Vagina (tissue), 2 donors: ENCODE measurements around the gene ZDHHC21. TPM values are rescaled to one million over a fixed set of nuclear protein-coding genes. Genes with fewer than 3 reads are reported as not detected.

Experiments used
- DNase-seq, 2 donors: peaks; one replicate each; pipeline ENCODE4 v3.0.0-alpha.2; 2017; ENCODE audit errors: extremely low spot score in 2 of 2
- H3K27ac ChIP-seq: fragments of 200-600 bp; sonication (generic); one replicate; pipeline ENCODE4 v1.5.1; 2019
- H3K27me3 ChIP-seq: fragments of 200-600 bp; sonication (generic); one replicate; pipeline ENCODE4 v1.5.1; 2019
- H3K36me3 ChIP-seq, 2 donors: fragments of 200-600 bp; sonication (generic); one replicate each; pipeline ENCODE4 v1.5.1; 2017 to 2019
- H3K4me1 ChIP-seq: fragments of 200-600 bp; sonication (generic); one replicate; pipeline ENCODE4 v1.5.1; 2019
- H3K4me3 ChIP-seq, 2 donors: fragments of 200-600 bp; sonication (generic); 1 replicate in 1 of 2; 2 replicates in 1 of 2; pipeline ENCODE4 v1.5.1; 2016 to 2019
- H3K9me3 ChIP-seq: fragments of 200-600 bp; sonication (generic); one replicate; pipeline ENCODE4 v1.5.1; 2019
- POLR2A ChIP-seq, 2 donors: fragments of 450-650 bp; IDR thresholded peaks; one replicate each; pipeline ENCODE4 v1.6.1; 2017; ENCODE audit warnings: antibody characterized with exemption in 2 of 2, mild to moderate bottlenecking in 2 of 2, moderate library complexity in 2 of 2
- POLR2AphosphoS5 ChIP-seq, 2 donors: sonication (generic); formaldehyde crosslinking; IDR thresholded peaks; one replicate each; pipeline ENCODE4 v1.9.0; 2017; ENCODE audit warnings: antibody characterized with exemption in 2 of 2, mild to moderate bottlenecking in 2 of 2, low read depth in 1 of 2; ENCODE audit not compliant: insufficient read depth in 1 of 2
- intact Hi-C: fragments of 100-400 bp; cut with DNase I; formaldehyde crosslinking; loops from one replicate; pipeline ENCODE4 v1.15.1; 2023
- total RNA-seq: library from RNA; depleted of rRNA; stranded (reverse); fragments of >200 nt; gene quantifications from one replicate; pipeline ENCODE4 v1.2.3, GENCODE V29; 2016
- TF ChIP-seq, protein P1 (sequence below), 3 experiments: fragments of 450-650 bp in 2 of 3; fragments of 200-600 bp in 1 of 3; sonication (generic) in 1 of 3; IDR thresholded peaks; one replicate each; pipeline ENCODE4 v1.5.1; 2017 to 2019; ENCODE audit warnings: antibody characterized with exemption in 3 of 3, mild to moderate bottlenecking in 2 of 3, moderate library complexity in 2 of 3

ZDHHC21 gene
- total RNA-seq, 1 donor from 2014 or later, result 10.3 TPM

DNA sequence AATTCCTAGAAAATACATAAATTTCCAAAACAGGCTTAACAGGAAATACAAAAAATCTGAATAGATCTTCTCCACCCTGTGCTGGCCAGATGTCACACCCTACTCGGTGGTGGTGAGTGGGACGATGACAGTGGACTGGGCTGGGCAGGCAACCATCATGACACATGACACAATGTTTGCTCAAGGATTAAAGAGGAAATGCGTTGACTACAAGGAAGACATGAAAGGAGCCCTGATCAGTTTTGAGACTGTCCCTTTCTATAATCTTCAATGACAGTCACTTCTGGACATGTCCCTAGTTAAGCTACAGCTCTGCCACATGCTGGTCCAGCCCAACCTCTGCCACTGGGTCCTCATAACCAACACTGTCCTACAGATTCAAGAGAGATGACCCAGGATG is 99.8 kb downstream of the ZDHHC21 start:
- H3K4me1 ChIP-seq, result no peaks in the 10 kb centered on the region
- intact Hi-C loops, result no loop called here
- no peak overlapping the region for H3K27ac ChIP-seq
- H3K27me3 ChIP-seq, result no peaks in the 10 kb centered on the region
- no peak for DNase-seq
- peaks cover 0 to 7% of the 10 kb centered on the region in 2 donors for H3K36me3 ChIP-seq
- no peak for TF ChIP-seq POLR2AphosphoS5 (IDR thresholded peaks at IDR 0.05; ENCODE audit: insufficient read depth in 1 of 2, low read depth in 1 of 2)
- TF ChIP-seq POLR2A (IDR thresholded peaks at IDR 0.05), result no peak
- TF ChIP-seq, protein P1, sequence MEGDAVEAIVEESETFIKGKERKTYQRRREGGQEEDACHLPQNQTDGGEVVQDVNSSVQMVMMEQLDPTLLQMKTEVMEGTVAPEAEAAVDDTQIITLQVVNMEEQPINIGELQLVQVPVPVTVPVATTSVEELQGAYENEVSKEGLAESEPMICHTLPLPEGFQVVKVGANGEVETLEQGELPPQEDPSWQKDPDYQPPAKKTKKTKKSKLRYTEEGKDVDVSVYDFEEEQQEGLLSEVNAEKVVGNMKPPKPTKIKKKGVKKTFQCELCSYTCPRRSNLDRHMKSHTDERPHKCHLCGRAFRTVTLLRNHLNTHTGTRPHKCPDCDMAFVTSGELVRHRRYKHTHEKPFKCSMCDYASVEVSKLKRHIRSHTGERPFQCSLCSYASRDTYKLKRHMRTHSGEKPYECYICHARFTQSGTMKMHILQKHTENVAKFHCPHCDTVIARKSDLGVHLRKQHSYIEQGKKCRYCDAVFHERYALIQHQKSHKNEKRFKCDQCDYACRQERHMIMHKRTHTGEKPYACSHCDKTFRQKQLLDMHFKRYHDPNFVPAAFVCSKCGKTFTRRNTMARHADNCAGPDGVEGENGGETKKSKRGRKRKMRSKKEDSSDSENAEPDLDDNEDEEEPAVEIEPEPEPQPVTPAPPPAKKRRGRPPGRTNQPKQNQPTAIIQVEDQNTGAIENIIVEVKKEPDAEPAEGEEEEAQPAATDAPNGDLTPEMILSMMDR (IDR thresholded peaks at IDR 0.05), result no peak
- H3K4me3 ChIP-seq, result no peak overlapping the region
- no peaks in the 10 kb centered on the region for H3K9me3 ChIP-seq

DNA sequence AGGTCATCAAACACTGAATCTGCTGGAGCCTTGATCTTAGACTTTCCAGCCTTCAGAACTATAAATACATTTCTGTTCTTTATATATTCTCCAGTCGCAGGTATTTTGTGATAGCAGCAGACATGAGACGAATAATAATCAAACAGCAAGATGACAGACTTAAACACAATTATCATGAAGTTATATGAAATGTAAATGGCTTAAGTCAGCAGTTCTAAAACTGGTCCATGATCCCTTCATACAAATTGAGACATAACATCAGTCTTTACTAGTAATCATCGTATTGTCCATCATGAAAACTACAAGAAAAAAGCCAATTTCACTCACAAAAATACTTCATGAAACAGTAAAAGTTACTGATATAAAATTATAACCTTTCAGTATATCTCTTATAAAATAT is 101.8 kb downstream of the ZDHHC21 start:
- H3K9me3 ChIP-seq, result no peaks in the 10 kb centered on the region
- no peaks in the 10 kb centered on the region for H3K4me1 ChIP-seq
- no peak overlapping the region for H3K27ac ChIP-seq
- intact Hi-C loops, result no loop called here
- DNase-seq, result no peak
- peaks cover 0 to 7% of the 10 kb centered on the region in 2 donors for H3K36me3 ChIP-seq
- no peak overlapping the region for H3K4me3 ChIP-seq
- no peaks in the 10 kb centered on the region for H3K27me3 ChIP-seq
- TF ChIP-seq, protein P1 (IDR thresholded peaks at IDR 0.05), result no peak
- TF ChIP-seq POLR2AphosphoS5 (IDR thresholded peaks at IDR 0.05; ENCODE audit: insufficient read depth in 1 of 2, low read depth in 1 of 2), result no peak
- no peak for TF ChIP-seq POLR2A (IDR thresholded peaks at IDR 0.05)

DNA sequence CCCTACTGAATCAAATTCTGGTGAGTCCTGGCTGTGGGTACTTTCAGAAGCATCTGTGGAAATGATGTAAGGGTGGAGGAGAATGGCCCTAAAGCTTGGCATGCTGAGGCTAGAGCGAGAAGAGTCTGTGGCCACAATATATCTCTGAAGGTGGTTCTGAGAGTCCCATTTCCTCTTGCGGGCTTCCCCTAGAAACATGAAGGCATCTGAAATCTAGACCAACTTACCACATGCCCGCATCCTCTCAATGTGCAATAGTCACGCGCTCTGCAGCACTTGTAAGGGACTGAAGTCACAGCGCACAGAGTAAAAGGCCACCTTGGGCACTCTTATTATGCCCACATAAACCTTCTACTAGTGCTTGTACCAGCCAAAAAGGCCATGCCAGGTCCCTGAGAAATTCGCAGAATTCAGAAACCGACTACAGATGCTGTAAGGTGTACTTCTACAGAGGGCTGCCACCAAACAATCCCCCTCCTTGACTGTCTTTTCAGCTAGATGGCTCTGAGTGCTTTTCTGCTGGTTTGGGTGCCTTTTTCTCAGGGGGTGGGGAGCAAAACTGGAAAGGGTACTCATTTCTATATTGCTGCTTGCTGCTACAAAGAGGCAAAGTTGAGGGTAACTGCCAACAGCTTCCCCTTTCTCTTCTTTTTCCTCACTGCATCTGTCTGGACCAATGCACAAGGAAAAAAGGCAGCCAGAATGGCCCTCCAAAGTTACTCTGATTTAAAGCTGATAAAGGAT is 107.3 kb downstream of the ZDHHC21 start:
- Histone ChIP-seq H3K4me3 (no peak overlapping the region), H3K27me3 (no peaks in the 10 kb centered on the region), H3K27ac (no peak overlapping the region), H3K36me3 (no peaks in the 10 kb centered on the region), H3K9me3 (no peaks in the 10 kb centered on the region), H3K4me1 (no peaks in the 10 kb centered on the region)
- intact Hi-C loops, result no loop called here
- DNase-seq, result no peak
- no peak for TF ChIP-seq POLR2A (IDR thresholded peaks at IDR 0.05)
- TF ChIP-seq, protein P1 (IDR thresholded peaks at IDR 0.05), result no peak
- TF ChIP-seq POLR2AphosphoS5 (IDR thresholded peaks at IDR 0.05; ENCODE audit: insufficient read depth in 1 of 2, low read depth in 1 of 2), result no peak

DNA sequence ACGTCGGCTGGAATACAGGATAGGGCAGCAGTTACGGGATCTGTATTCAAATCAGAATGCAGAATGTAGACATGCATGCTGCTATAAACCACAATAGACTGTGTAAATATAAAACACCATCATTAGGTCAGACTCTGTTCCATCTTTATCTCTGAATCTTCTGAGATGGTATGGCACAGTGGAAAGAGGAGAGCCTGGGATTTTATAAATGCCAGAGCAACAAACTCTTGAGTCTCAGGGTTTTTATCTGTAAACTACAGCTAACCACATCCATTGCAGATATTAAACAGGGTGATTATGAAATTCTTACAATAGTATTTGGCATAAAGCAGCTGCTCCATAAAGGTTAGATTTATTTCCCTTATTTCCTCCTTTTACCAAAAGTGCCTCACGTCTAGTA is 108.7 kb downstream of the ZDHHC21 start:
- Histone ChIP-seq H3K36me3 (no peaks in the 10 kb centered on the region), H3K27ac (no peak overlapping the region), H3K27me3 (no peaks in the 10 kb centered on the region), H3K4me3 (no peak overlapping the region), H3K9me3 (no peaks in the 10 kb centered on the region), H3K4me1 (no peaks in the 10 kb centered on the region)
- intact Hi-C loops, result no loop called here
- no peak for DNase-seq
- TF ChIP-seq, protein P1 (IDR thresholded peaks at IDR 0.05), result no peak
- TF ChIP-seq POLR2A (IDR thresholded peaks at IDR 0.05), result no peak
- no peak for TF ChIP-seq POLR2AphosphoS5 (IDR thresholded peaks at IDR 0.05; ENCODE audit: insufficient read depth in 1 of 2, low read depth in 1 of 2)

DNA sequence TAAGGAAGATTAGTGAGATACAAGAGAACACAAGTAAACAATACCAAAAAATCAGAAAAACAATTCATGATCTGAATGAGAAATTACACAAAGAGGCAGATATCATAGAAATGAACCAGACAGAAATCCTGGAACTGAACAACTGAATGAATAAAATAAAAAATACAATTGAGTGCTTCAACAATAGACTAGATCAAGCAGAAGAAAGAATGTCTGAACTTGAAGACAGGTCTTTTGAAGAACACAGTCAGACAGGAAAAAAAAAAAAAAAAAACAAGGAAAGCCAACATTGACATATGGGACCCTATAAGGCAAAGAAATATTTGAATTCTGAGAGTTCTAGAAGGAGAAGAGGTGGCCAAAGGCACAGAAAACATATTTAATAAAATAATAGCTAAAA is 115.2 kb downstream of the ZDHHC21 start:
- H3K27ac ChIP-seq, result no peak overlapping the region
- H3K36me3 ChIP-seq, result no peaks in the 10 kb centered on the region
- no peak for DNase-seq
- TF ChIP-seq POLR2A (IDR thresholded peaks at IDR 0.05) (no peak), POLR2AphosphoS5 (IDR thresholded peaks at IDR 0.05; ENCODE audit: insufficient read depth in 1 of 2, low read depth in 1 of 2) (no peak)
- TF ChIP-seq, protein P1 (IDR thresholded peaks at IDR 0.05), result no peak
- no peak overlapping the region for H3K4me3 ChIP-seq
- H3K4me1 ChIP-seq, result no peaks in the 10 kb centered on the region
- no peaks in the 10 kb centered on the region for H3K9me3 ChIP-seq
- no peaks in the 10 kb centered on the region for H3K27me3 ChIP-seq
- intact Hi-C loops, result no loop called here
